Uterus (tissue), 2 donors: ENCODE data around the gene PRSS56.

Source experiments
- CTCF ChIP-seq, 4 experiments: fragments of 200-600 bp in 2 of 4; fragments of 450-650 bp in 2 of 4; sonication (generic) in 2 of 4; IDR thresholded peaks; one replicate each; pipeline ENCODE4 v1.5.1; 2016 to 2019; ENCODE audit warnings: antibody characterized with exemption in 4 of 4, mild to moderate bottlenecking in 2 of 4, moderate library complexity in 1 of 4
- POLR2A ChIP-seq, 2 donors: fragments of 450-650 bp; IDR thresholded peaks; one replicate each; pipeline ENCODE4 v1.6.1; 2016; ENCODE audit warnings: antibody characterized with exemption in 2 of 2, mild to moderate bottlenecking in 1 of 2, moderate library complexity in 1 of 2

DNA sequence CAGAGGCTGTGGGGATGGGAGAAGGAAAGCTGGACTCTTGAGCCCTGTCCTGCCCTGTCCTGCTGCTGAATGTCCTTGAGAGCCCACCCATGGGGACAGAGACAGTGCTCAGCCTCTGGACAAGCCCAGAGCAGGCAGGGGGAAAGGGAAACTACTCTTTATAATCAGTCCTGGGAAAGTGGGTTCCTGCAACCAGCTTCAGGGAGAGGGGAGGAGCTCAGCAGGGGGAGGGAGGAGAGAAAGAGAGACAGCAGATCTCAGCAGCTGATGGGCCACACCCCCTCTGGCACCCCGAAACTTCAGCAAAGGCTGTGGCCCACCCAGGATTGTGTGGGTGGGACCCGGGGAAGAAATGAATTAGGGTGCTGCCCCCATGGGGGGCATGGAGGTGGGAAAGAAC is 44.1 kb upstream of the PRSS56 start:
- TF ChIP-seq CTCF (IDR thresholded peaks at IDR 0.05) (no peak), POLR2A (IDR thresholded peaks at IDR 0.05) (no peak)
